Loucy (cell line): ENCODE measurements around the gene ADARB1.

Experiments
- H2AFZ ChIP-seq: fragments of 200-600 bp; sonication (generic); 2 replicates; pipeline ENCODE4 v1.6.0; 2016; ENCODE audit warnings: antibody characterized with exemption, mild to moderate bottlenecking, low read length, moderate library complexity
- H3F3A ChIP-seq: fragments of 200-600 bp; 2 replicates; pipeline ENCODE4 v1.6.0; 2016; ENCODE audit warnings: antibody characterized with exemption, low read depth, mild to moderate bottlenecking
- H3K27me3 ChIP-seq: fragments of 200-600 bp; sonication (generic); 2 replicates; pipeline ENCODE4 v1.6.1; 2014; ENCODE audit warnings: low read length, mild to moderate bottlenecking; ENCODE audit not compliant: insufficient read depth, poor library complexity, severe bottlenecking
- H3K36me3 ChIP-seq: fragments of 200-600 bp; sonication (generic); 2 replicates; pipeline ENCODE4 v1.6.1; 2016; ENCODE audit warnings: low read length; ENCODE audit not compliant: insufficient read depth
- H3K4me1 ChIP-seq: fragments of 200-600 bp; sonication (generic); 2 replicates; pipeline ENCODE4 v1.5.1; 2014; ENCODE audit warnings: low read length, mild to moderate bottlenecking; ENCODE audit not compliant: insufficient read depth, poor library complexity, severe bottlenecking
- H3K4me2 ChIP-seq: fragments of 200-600 bp; sonication (generic); 2 replicates; pipeline ENCODE4 v1.6.0; 2014; ENCODE audit warnings: antibody characterized with exemption, low read length, low read depth, mild to moderate bottlenecking; ENCODE audit not compliant: poor library complexity, severe bottlenecking
- H3K4me3 ChIP-seq: fragments of 200-600 bp; sonication (generic); 2 replicates; pipeline ENCODE4 v1.5.1; 2014; ENCODE audit warnings: low read length, mild to moderate bottlenecking, mixed read lengths; ENCODE audit not compliant: poor library complexity, severe bottlenecking
- H3K79me2 ChIP-seq: fragments of 200-600 bp; sonication (generic); 2 replicates; pipeline ENCODE4 v1.6.1; 2014; ENCODE audit warnings: low read length; ENCODE audit not compliant: insufficient read depth
- H3K9ac ChIP-seq: fragments of 200-600 bp; sonication (generic); 2 replicates; pipeline ENCODE4 v1.6.0; 2014; ENCODE audit warnings: mild to moderate bottlenecking, low read depth, low read length, moderate library complexity; ENCODE audit not compliant: poor library complexity, severe bottlenecking
- H3K9me2 ChIP-seq: fragments of 200-600 bp; sonication (generic); replicated peaks from 2 replicates; pipeline ENCODE4 v1.6.1; 2016; ENCODE audit warnings: low read depth, low read length, mixed read lengths
- H3K9me3 ChIP-seq: fragments of 200-600 bp; sonication (generic); 2 replicates; pipeline ENCODE4 v1.6.1; 2014; ENCODE audit warnings: mild to moderate bottlenecking, antibody characterized with exemption, low read length, low read depth; ENCODE audit not compliant: insufficient read depth
- H4K20me1 ChIP-seq: fragments of 200-600 bp; sonication (generic); 2 replicates; pipeline ENCODE4 v1.6.0; 2014; ENCODE audit warnings: antibody characterized with exemption, low read length, mild to moderate bottlenecking; ENCODE audit not compliant: insufficient read depth, poor library complexity, severe bottlenecking
- EZH2phosphoT487 ChIP-seq: fragments of 200-600 bp; IDR thresholded peaks from 2 replicates; pipeline ENCODE4 v1.6.1; 2018; ENCODE audit warnings: antibody characterized with exemption, mild to moderate bottlenecking, moderate library complexity, borderline replicate concordance
- TF ChIP-seq, protein P1 (sequence below): fragments of 200-600 bp; sonication (generic); conservative IDR thresholded peaks from 2 replicates; pipeline ENCODE4 v1.5.1; 2014; ENCODE audit warnings: mild to moderate bottlenecking, antibody characterized with exemption, low read length

Gene ADARB1

DNA sequence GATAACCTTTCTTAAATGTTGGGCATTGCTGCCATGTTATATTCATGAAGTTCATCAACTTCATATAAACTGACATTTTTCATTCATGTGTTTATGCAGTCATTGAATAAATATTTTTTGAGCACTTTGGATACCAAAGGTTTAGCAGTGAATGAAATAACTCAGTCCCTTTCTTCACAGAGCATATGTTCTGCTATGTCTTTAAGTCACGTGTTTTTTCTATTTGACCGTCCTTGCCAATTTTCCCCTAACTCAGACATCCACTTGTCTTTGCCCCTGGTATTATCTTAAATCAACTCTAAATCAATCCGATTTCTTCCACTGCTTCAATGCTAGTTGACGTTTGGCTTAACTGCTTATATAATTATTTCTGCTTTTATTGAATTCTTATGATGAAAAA is 16.6 kb downstream of the ADARB1 start:
- no peak overlapping the region for H3K4me2 ChIP-seq
- no peak overlapping the region for H3K9ac ChIP-seq
- no peaks in the 10 kb centered on the region for H4K20me1 ChIP-seq
- H3K36me3 ChIP-seq, result no peaks in the 10 kb centered on the region
- H3K27me3 ChIP-seq, result no peaks in the 10 kb centered on the region
- H2AFZ ChIP-seq, result no peak overlapping the region
- no peak overlapping the region for H3K4me3 ChIP-seq
- peaks cover 81% of the 10 kb centered on the region for H3K79me2 ChIP-seq
- peaks cover 4% of the 10 kb centered on the region; the same call in 1 of the 2 replicates for H3F3A ChIP-seq
- peaks cover 76% of the 10 kb centered on the region for H3K4me1 ChIP-seq
- TF ChIP-seq, protein P1, sequence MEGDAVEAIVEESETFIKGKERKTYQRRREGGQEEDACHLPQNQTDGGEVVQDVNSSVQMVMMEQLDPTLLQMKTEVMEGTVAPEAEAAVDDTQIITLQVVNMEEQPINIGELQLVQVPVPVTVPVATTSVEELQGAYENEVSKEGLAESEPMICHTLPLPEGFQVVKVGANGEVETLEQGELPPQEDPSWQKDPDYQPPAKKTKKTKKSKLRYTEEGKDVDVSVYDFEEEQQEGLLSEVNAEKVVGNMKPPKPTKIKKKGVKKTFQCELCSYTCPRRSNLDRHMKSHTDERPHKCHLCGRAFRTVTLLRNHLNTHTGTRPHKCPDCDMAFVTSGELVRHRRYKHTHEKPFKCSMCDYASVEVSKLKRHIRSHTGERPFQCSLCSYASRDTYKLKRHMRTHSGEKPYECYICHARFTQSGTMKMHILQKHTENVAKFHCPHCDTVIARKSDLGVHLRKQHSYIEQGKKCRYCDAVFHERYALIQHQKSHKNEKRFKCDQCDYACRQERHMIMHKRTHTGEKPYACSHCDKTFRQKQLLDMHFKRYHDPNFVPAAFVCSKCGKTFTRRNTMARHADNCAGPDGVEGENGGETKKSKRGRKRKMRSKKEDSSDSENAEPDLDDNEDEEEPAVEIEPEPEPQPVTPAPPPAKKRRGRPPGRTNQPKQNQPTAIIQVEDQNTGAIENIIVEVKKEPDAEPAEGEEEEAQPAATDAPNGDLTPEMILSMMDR, result no peak
- no peak for TF ChIP-seq EZH2phosphoT487
- H3K9me2 ChIP-seq, result no peaks in the 10 kb centered on the region
- no peaks in the 10 kb centered on the region for H3K9me3 ChIP-seq

DNA sequence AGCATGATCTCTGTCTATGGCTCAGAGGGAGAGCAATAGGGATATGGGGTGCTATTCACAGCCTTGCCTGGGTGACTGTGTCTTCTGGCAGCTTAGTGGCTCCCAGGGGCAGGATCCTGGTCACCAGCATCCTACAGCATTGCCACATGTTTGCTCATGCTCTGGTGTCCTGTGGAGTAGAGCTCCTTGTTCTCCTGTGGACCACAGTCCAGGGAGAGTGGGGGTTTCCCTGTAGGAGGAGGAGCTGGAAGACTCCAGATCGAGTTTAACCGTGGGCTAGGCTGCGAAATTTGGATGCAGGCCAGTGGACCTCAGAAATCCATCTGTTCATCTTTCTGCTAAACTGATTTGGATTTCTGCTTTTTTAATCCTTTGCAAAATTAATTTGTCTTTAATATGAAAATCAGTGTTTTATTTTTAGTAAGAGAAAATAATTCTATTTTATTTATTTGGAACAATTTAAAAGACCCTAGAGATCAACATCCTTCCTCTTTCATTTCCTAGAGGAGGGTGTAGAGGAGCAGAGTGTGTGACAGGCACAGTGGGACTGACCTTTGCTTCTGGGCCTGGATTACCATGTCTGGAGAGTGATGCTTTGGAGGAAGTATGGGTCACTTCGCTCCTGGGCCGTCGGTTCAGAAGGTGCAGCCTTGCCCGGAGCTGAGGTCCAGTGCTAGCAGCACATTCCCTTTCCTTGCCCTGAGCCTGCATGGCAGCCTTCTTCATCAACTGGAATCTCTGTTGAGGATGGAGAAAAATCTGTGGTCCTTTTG is 17.4 kb downstream of the ADARB1 start:
- H3K36me3 ChIP-seq, result no peaks in the 10 kb centered on the region
- H3K27me3 ChIP-seq, result no peaks in the 10 kb centered on the region
- peaks cover 75% of the 10 kb centered on the region for H3K79me2 ChIP-seq
- no peak overlapping the region for H3K9ac ChIP-seq
- no peaks in the 10 kb centered on the region for H3K9me2 ChIP-seq
- H3K4me1 ChIP-seq, result peaks cover 69% of the 10 kb centered on the region
- no peak overlapping the region for H3K4me2 ChIP-seq
- H3F3A ChIP-seq, result peaks cover under 1% of the 10 kb centered on the region; the same call in 1 of the 2 replicates
- no peak overlapping the region for H2AFZ ChIP-seq
- TF ChIP-seq, protein P1, result no peak
- no peak for TF ChIP-seq EZH2phosphoT487
- H4K20me1 ChIP-seq, result no peaks in the 10 kb centered on the region
- no peak overlapping the region for H3K4me3 ChIP-seq
- H3K9me3 ChIP-seq, result no peaks in the 10 kb centered on the region

DNA sequence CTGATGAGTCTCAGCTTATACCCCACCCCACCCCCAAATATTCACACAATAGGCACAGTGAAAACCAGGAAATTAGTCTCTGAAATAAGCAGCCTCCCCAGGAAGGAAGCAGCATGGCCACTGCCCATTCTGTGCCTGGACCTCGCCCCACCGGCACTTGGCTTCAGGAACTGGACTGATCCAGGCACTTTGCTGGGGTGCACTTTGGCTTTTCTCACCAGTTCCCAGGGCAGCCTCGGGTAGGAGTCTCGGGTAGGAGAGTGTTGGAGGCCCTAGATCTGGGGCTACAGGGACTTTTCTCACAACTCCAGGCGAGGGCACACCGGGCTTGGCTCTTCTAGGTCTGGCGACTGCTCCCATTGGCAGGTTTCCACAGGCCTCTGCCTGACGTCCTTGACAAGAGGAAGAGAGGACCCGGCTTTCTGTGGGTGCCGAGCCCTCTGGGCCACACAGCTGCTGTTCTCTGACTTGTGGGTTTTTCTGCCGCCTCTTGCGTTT is 18.7 kb downstream of the ADARB1 start:
- H3K4me1 ChIP-seq, result peaks cover 55% of the 10 kb centered on the region
- no peaks in the 10 kb centered on the region for H3K27me3 ChIP-seq
- peaks cover 76% of the 10 kb centered on the region for H3K79me2 ChIP-seq
- H3K36me3 ChIP-seq, result no peaks in the 10 kb centered on the region
- H3K9me2 ChIP-seq, result no peaks in the 10 kb centered on the region
- H3K4me2 ChIP-seq, result no peak overlapping the region
- H2AFZ ChIP-seq, result no peak overlapping the region
- H3K9ac ChIP-seq, result peak overlapping the region; percentile 7
- TF ChIP-seq, protein P1, result no peak
- no peak for TF ChIP-seq EZH2phosphoT487
- no peaks in the 10 kb centered on the region for H4K20me1 ChIP-seq
- no peaks in the 10 kb centered on the region for H3K9me3 ChIP-seq
- H3K4me3 ChIP-seq, result no peak overlapping the region
- H3F3A ChIP-seq, result no peaks in the 10 kb centered on the region
